IPS-NIHi7 (cell line): ENCODE results near the gene BTBD16.
A peak's percentile ranks its signal among the peaks of the same experiment; 100 is the strongest.

Source experiments
- DNase-seq: peaks from one replicate; pipeline ENCODE4 v3.0.0; 2012; ENCODE audit warnings: mixed read lengths; ENCODE audit errors: extremely low spot score

BTBD16 gene

GRCh38 chr10:122311716-122312115, 40.6 kb downstream of the BTBD16 start:
- no peak for DNase-seq

DNA sequence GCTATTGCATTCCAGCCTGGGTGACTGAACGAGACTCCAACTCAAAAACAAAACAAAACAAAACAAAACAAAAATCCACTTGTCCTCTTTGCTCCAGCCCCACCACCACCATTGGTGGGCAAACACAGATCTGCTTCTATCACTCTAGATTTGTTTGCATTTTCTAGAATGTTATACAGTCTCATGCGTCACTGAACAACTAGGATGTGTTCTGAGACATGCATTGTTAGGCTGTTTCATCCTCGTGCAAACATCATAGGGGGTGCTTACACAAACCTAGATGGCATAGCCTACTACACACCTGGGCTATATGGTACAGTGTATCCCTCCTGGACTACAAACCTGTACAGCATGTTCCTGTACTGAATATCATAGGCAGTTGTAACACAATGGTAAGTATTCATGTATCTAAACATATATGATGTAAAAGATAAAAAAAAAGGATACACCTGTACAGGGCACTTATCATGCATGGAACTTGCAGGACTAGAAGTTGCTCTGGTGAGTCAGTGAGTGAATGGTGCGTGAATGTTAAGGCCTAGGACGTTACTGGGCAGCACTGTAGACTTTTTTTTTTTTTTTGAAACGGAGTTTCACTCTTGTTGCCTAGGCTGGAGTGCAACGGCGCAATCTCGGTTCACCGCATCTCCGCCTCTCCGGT, 45.3 kb downstream of the BTBD16 start:
- no peak for DNase-seq

GRCh38 chr10:122321960-122322359, 50.9 kb downstream of the BTBD16 start:
- DNase-seq: no peak

DNA sequence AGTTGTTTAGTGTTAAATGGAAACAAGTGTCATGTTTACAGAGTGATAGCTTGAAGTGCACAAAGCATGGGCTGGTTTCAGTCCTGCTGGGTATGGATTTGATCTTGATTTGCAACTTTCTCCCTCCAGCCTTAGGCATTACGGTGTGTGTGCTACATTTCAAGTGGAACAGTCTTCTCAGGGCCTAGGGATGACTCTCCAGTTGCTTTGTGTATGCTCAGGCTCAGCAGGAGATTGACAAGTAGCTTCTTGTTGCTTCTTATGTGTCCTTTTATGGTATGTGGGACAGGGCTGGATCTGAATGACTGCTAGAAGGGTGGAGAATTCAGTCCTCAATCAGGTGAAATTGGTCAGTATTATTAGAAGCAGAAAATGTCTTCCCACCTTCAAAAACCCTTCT, 52.1 kb downstream of the BTBD16 start:
- no peak for DNase-seq

GRCh38 chr10:122323941-122324675, 53.0 kb downstream of the BTBD16 start:
- DNase-seq: no peak

GRCh38 chr10:122325235-122325634, 54.1 kb downstream of the BTBD16 start:
- DNase-seq: no peak

- DNase-seq: no peak
Measured at GRCh38 chr10:122326385-122326784, 55.3 kb downstream of the BTBD16 start.

DNA sequence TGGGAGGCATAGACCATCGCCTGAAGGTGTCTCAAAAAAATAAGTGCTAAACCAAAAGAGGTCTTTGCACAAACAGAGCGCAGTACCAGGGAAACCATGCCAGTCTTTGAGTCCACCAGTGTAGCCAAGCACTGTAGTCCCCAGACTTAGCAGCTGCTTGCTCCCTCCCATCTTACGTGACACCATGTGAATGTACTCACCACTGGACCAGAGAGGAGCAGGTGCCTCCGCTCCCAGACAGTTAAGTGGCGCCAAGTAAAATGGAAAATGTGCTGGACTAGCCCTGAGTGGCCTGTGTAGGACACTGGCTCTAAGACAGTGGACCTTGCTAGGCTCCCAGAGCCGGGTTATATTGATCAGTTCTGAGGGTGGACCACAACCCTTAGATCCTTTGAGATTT, 55.7 kb downstream of the BTBD16 start:
- no peak for DNase-seq

- no peak for DNase-seq
Measured at GRCh38 chr10:122327237-122328206, 56.4 kb downstream of the BTBD16 start.

DNA sequence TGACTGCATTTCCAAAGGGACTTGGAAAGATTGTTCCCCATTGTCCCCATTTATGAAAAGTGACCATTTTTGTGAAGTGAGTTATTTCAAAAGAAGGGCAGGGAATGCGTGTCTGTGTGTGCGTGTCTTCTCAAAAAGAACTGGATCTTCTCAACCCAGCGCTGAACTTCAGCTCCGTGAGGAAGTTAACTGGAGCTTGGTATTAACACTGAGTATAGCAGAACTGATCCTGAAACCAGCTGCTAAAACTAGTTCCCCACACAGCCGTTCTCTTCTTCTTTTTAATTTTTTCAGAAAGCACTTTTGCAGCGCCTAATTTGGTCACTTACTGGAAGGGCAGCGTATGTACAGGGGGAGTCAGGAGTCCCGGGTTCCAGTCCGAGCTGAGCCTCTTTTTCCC, 57.6 kb downstream of the BTBD16 start:
- DNase-seq: no peak

- DNase-seq: no peak
Measured at GRCh38 chr10:122329416-122329815, 58.3 kb downstream of the BTBD16 start.

GRCh38 chr10:122331100-122331499, 60.0 kb downstream of the BTBD16 start:
- no peak for DNase-seq

GRCh38 chr10:122331615-122332446, 60.7 kb downstream of the BTBD16 start:
- DNase-seq: no peak

DNA sequence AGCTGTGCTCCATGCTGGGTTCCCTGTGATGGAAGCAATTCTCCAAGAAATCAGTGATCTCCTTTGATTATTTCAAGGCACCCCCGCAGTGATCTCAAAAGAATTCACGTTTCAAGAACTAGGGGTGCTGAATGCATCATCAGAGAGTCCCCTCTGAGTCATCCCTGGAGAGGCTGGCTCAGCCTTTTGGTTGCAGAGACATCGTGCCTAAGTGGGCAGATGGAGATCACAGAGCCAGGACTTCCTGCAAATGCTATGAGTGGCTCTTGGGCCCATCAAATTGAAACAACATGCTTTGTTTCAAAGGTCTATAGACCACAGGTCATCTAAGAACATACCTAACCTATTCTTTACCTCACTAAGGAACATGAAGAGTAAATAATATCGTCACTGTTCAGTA, 61.9 kb downstream of the BTBD16 start:
- no peak for DNase-seq

DNA sequence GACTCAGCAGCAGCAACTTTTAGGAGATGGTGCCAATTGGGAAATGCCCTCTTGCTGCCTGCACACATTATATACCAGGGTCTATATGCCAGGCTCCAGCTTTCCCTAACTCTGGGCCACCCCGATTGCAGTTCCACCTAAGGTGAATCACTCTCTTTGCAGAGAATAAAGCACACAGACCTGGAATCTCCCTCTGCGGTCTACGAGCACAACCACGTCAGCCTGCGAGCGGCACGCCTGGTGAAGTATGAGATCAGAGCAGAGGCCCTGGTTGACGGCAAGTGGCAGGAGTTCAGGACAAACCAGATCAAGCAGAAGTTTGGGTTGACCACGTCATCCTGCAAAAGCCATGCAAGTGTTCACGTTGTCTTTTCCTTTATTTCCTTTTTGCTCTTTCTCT, 65.2 kb downstream of the BTBD16 start:
- no peak for DNase-seq

GRCh38 chr10:122336961-122337360, 65.9 kb downstream of the BTBD16 start:
- no peak for DNase-seq

- no peak for DNase-seq
Measured at GRCh38 chr10:122338609-122339441, 67.7 kb downstream of the BTBD16 start.

DNA sequence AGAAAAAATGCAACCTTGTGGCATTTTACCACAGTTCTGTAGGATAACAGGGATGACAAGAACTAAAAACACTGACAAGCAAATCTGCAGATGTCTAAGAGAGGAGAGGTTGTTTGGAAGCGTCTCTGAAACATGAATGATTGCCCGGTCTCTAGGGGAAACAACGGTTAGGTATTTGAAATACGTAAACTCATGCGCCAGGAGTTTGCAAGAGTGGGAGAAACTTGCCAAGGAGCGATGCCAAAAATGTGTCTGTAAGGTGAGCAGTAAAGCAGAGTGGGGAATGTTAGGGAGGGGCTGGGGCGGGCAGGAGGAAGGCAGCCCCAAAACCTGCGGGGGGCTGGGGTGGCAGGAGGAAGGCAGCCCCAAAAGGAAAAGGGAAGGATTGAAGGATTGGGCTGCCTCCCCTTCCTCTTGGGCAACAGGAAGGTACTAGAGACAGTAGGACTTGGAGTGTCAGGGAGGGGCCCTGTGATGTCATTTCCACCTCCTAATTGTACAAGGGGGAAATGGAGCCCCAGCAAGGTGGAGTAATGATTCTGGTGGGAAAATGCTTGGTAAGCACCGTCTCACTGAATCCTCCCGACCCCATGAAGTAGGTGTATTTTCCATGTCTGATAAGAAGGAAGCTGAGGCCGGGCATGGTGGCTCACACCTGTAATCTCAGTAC, 70.2 kb downstream of the BTBD16 start:
- no peak for DNase-seq

DNA sequence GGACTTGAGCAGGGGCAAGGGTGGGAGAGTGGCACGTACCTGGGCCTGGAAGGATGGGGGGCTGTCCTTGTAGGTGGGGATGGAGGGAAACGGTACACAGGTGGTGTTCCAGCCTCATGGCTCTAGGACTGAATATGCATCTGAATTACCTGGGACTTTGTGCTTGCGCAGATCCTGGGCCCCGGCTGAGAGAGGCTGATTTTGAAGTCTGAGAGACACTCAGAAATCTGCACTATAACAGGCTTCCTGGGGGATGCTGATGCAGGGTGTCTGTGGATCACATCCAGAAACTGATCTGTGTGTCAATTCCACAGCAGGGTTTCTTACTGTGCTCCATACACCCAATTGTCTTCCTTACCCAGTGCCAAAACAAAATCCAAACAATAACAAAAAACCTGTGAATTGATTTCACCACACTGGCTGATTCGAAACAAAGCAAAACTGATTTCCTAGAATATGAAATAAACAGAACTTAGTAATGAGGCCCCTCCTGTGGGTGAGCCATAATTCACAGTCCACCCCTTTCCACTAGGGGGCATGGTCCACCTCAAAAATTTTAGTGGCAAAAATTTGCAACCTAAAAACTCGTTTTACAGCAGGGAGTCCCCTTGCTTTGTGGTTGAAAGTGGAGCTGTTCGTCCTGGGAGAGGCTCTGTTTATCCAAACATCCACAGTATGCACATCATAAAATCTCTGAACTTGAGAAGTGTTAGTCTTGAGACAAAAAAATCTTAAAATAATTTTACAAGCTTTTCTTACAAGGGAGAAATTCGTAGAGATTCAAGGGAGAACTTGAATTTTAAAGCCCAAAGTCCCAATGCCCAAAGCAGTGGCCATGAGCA, 71.4 kb downstream of the BTBD16 start:
- peak; percentile 70 for DNase-seq
